Stimulated activated CD4-positive, alpha-beta T cell treated with anti-CD3 and anti-CD28 coated beads, Interleukin-1b, Interleukin-23, amount 100 ng/mL, for 24 hours (primary cell): Measurements from ENCODE around the gene OR4Q3.
"Not testable (repeated sequence)": the region's sequence is repeated elsewhere in the genome, so short reads cannot be mapped to it uniquely, and the experiment has no call there.

Source experiments
- DNase-seq, 4 experiments: peaks; one replicate each; pipeline ENCODE4 v3.0.0-alpha.2; 2020; ENCODE audit warnings: low read depth in 4 of 4, low spot score in 1 of 4

OR4Q3 gene

DNA sequence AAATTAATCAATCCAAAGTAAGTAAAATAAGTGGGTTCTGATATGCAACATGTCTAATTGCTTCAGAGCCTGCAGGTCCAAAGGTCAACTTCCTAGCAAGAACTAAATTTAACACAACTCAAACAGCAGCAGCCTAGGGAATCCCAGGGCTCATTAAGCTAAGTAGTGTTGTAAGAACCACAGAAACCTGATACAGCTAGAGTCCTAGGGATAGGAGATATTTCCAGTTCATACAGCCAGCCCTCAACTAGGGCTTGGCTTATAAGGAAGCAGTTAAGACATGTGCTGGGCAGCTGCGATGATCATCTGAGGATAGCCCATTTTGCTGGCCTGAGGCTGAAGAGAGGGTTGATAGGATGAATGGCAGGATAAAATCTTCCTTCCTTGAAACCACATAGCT is at the start of gene OR4Q3:
Gene OR4Q3, plus strand, starts transcription at position 316 of the 400 bp plus-strand sequence.
- no peak for DNase-seq

DNA sequence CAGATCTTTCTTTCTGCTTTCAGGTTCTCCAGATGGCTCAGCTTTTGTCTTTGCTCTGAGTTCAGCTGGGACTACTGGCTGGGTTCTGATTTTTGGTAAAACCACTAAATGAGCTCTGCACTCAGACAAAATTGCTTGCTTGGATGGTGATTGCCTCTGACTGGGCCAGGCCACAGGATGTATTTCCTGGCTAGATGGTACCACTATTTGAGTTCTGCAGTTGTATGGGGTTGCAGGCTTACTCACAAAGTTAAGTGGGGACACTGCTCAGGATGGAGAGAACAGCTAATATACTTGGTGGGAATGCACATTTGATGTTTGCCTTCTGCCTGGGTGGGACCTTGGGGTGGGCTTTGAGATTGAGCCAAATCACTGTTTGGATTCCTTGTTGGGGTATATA is 14.0 kb upstream of the OR4Q3 start:
- DNase-seq, result no peak

DNA sequence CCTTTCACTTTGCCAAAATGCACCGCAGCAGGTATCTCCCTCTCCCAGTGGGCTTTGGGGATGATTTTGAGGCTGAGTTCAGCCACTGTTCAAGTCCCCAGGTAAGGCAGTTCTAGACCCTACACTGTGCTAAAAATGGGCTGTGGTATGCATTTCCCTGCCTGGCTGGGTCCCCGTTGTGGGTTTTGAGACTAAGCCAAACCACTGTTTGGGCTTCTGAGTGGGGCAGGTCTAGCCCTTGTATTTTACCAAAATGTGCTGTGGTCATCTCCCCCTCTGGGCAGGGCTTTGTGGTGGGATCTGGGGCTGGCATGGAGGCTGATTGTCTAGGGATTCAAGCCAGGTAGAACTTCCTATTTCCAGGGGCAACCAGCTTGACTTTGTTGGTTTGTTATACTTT is 13.6 kb upstream of the OR4Q3 start:
- DNase-seq, result no peak

DNA sequence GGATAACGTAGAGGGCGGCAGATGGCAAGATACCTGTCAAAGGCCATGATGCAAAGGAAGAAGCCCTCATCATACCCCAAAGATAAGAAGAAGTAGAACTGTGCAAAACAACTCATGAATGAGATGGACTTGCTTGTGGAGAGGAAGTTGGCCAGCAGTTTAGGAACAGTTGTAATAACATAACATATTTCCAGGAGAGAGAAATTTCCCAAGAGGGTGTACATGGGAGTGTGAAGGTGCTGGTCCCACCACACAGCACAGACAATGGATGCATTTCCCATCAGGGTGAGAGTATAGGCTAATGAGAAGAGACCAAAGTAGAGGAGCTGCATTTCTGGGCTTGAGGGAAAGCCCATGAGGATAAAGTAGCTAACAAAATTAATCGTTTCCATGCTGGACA is 9.5 kb upstream of the OR4Q3 start:
- not testable (repeated sequence) for DNase-seq

DNA sequence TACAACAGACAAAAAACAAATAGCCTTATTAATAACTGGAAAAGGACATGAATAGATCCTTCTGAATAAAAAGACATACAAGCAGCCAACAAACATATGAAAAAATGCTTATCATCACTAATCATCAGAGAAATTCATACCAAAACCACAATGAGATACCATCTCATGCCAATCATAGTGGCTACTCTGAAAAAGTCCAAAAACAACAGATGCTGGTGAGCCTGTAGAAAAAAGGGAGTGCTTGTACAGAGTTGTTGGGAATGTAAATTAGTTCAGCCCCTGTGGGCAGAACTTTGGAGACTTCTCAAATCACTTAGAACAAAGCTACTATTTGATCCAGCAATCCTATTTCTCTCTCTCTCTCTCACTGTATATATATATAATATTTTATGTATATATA is 8.9 kb downstream of the OR4Q3 start:
- DNase-seq, result not testable (repeated sequence)

DNA sequence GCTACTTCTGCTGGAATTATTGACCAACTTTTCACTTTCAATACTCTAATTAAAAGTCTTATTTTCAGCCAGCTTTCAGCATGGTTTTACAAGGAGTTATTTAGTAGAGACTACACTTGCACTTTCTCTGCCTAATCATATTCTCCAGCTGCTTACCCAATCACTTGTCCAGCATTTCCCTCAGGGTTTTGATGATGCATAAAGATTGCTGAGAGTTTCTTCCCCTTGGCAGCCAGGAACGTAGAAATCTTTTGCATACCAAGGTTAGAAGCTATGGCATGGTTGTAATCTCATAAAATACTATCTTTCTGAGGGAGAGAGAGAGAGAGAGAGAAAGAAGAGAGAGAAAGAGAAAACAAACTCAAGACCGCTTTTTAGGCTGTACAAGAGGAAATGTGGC is 10.8 kb downstream of the OR4Q3 start:
- no peak for DNase-seq

DNA sequence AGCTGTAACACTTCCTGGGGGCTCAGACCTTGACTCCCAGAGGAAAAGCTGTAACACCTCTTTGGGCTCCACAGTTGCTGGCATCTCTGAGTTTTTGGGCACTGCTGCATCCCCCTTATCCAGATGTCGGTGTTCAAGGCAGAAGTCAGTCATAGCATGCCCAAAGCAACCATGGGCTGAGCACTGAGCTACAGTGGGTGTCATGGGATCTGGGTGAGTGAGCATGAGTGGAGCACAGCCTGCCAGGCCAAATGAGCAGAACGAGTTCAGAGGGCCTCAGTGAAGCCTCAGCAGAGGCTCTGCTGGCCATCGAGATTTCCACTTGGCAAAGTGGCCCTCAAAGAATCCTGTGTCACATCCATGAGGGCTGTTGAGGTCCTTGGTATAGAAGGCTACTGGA is 28.1 kb downstream of the OR4Q3 start:
- not testable (repeated sequence) for DNase-seq

DNA sequence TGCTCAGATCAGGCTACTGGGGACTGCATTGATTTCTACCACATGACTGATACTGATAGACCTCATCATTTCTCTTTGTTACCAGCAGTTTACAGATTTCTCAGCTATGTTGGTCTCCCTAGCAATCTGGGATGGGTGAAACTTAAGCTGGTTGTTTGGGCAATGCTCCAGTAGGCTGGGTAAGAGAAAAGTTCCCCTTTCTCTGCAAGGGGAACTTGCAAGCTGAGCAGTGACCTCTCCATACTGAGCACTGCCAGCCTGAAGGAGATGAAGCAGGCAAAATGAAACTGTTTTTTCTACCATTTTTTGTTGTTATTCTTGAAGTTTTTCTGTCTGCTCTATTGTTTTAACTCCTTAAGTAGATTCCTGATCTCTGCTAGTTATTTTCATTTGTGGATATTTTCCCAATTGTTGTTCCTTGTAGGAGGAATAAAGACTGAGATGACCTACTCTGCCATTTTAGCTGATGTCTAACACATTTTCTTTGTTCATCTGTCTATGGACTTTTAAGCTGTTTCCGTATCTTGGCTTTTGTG is 28.6 kb downstream of the OR4Q3 start:
- DNase-seq, result no peak

DNA sequence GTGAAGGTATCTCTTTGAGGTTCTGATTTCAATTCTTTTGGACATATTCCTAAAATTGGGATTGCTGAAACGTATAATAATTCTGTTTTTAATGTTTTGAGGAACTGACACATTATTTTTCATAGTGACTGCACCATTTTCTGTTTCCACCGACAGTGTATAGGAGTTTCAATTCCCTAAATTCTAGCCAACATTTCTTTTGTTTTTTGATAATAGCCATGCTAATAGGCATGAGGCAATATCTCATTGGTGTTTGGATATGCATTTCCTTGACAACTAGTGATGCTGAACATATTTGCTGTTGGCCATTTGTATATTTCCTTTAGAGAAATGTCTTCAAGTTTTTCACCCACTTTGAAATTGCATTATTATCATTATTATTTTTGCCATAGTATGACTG is 29.1 kb downstream of the OR4Q3 start:
- DNase-seq, result not testable (repeated sequence)

DNA sequence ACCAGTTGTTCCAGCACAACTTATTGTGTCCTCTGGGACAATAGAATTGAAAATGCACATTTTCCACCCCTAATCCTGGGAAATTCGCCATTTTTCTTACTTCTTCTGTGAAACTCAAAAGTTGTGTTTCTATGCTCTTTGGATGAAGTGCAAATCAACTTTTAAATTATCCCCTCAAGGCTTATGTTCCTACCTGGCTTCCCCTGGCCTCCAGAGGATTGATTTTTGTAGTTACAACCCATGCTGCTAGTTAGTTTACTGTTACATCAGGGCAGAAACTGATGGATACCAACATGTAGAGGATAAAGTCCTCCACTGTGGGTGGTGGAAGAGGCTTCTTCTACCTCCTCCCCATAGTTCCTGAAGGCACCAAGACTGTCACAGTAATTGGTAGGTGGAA is 29.8 kb downstream of the OR4Q3 start, which contains the start of gene OR4M1:
Gene OR4M1, plus strand, starts transcription at position 301 of the 400 bp plus-strand sequence. CDS start 6,819 bp downstream, outside the sequence.
- DNase-seq, result not testable (repeated sequence)

DNA sequence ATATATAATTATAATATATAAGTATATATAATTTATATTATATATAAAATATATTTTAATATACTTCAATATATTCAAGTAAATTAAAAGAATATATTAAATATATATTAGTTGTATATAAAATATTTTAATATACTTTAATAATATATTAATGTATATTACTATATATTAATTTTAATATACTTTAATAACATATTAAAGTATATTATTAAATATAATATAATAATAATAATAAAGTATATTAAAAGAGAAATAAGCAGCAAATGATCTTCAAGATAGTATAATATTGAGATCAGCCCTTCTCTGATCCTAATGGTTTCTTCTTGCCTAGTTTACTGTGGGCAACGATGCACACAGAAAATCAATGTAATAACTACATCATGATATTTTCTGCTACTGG is 32.2 kb downstream of the OR4Q3 start:
- DNase-seq, result no peak

DNA sequence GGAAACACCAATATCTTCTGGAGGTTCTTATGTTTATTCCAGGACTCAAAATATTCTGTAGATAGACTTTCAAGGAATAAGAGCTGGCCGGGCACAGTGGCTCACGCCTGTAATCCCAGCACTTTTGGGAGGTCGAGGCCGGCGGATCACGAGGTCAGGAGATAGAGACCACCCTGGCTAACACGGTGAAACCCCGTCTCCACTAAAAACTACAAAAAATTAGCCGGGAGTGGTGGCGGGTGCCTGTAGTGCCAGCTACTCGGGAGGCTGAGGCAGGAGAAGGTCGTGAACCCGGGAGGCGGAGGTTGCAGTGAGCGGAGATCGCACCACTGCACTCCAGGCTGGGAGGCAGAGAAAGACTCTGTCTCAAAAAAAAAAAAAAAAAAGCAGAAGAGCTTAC is 42.5 kb downstream of the OR4Q3 start:
- DNase-seq, result not testable (repeated sequence)

DNA sequence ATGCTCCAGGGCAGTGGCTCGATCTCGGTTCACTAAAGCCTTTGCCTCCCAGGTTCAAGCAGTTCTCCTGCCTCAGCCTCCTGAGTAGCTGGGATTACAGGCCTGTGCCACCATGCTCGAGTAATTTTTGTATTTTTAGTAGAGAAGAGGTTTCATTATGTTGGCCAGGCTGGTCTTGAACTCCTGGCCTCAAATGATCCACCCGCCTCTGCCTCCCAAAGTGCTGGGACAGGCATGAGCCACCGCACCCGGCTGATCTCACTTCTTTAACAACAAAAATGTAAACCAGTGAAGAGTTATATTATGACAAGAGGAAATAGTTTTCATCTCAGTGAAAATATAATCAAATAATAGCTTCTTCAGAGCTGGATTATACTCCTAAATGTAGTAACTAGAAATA is 43.9 kb downstream of the OR4Q3 start:
- DNase-seq, result not testable (repeated sequence)

DNA sequence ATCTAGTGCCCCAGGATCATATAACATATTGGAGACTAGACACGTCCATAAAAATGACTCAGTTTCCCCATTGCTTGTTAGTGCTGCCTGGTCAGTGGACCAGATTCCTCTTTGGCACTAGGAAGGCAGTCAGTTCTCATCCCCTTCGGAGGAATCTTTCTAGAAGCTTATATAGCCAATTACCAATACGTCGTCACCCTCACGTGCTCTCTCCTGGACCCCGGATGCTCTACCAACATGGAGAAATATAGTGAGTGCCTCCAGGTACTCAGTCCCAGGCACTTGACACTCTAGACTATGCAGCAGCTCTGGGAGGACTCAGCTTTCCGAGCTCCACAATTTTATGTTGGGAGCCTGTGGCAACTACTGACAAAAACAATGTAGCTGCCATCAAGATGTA is 44.8 kb downstream of the OR4Q3 start:
- DNase-seq, result not testable (repeated sequence)

DNA sequence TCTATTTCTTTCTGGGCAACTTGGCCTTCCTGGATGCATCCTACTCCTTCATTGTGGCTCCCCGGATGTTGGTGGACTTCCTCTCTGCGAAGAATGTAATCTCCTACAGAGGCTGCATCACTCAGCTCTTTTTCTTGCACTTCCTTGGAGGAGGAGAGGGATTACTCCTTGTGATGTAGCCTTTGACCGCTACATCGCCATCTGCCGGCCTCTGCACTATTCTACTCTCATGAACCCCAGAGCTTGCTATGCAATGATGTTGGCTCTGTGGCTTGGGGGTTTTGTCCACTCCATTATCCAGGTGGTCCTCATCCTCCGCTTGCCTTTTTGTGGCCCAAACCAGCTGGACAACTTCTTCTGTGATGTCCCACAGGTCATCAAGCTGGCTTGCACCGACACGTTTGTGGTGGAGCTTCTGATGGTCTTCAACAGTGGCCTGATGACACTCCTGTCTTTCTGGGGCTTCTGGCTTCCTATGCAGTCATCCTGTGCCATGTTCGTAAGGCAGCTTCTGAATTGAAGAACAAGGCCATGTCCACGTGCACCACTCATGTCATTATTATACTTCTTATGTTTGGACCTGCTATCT is 53.2 kb downstream of the OR4Q3 start:
- not testable (repeated sequence) for DNase-seq
